MM.1S (cell line): ENCODE measurements around the gene KIDINS220.

ENCODE experiments used
- DNase-seq: peaks from one replicate; pipeline ENCODE4 v3.0.0-alpha.2; 2015
- H2AFZ ChIP-seq: fragments of 300-600 bp; sonication (generic); 2 replicates; pipeline ENCODE4 v1.6.0; 2016; ENCODE audit warnings: antibody characterized with exemption, low read length
- H3F3A ChIP-seq: fragments of 300-600 bp; sonication (generic); 2 replicates; pipeline ENCODE4 v1.6.1; 2016; ENCODE audit warnings: mild to moderate bottlenecking, antibody characterized with exemption, low read length, moderate library complexity, mixed read lengths; ENCODE audit not compliant: insufficient read depth
- H3K27ac ChIP-seq: fragments of 300-600 bp; sonication (generic); 2 replicates; pipeline ENCODE4 v1.5.1; 2016; ENCODE audit warnings: mild to moderate bottlenecking, low read length
- H3K27me3 ChIP-seq: fragments of 300-600 bp; sonication (generic); replicated peaks from 2 replicates; pipeline ENCODE4 v1.6.0; 2016; ENCODE audit warnings: low read length; ENCODE audit not compliant: insufficient read depth
- H3K36me3 ChIP-seq: fragments of 300-600 bp; sonication (generic); replicated peaks from 2 replicates; pipeline ENCODE4 v1.6.1; 2016; ENCODE audit warnings: mild to moderate bottlenecking, low read length, mixed read lengths; ENCODE audit not compliant: insufficient read depth
- H3K4me1 ChIP-seq: fragments of 300-600 bp; sonication (generic); 2 replicates; pipeline ENCODE4 v1.6.1; 2016; ENCODE audit warnings: low read length, mixed read lengths
- H3K4me2 ChIP-seq: fragments of 300-600 bp; sonication (generic); 2 replicates; pipeline ENCODE4 v1.6.0; 2016; ENCODE audit warnings: low read depth, low read length
- H3K4me3 ChIP-seq: fragments of 300-600 bp; sonication (generic); 2 replicates; pipeline ENCODE4 v1.5.1; 2016; ENCODE audit warnings: low read length, mixed read lengths
- H3K79me2 ChIP-seq: fragments of 300-600 bp; sonication (generic); 2 replicates; pipeline ENCODE4 v1.6.1; 2016; ENCODE audit warnings: mixed run types, low read length, mixed read lengths
- H3K9ac ChIP-seq: fragments of 300-600 bp; sonication (generic); 2 replicates; pipeline ENCODE4 v1.6.1; 2016; ENCODE audit warnings: low read length, mixed read lengths
- H3K9me2 ChIP-seq: fragments of 300-600 bp; sonication (generic); replicated peaks from 2 replicates; pipeline ENCODE4 v1.6.1; 2016; ENCODE audit warnings: mild to moderate bottlenecking, low read length, mixed read lengths; ENCODE audit not compliant: insufficient read depth
- H3K9me3 ChIP-seq: fragments of 300-600 bp; sonication (generic); replicated peaks from 2 replicates; pipeline ENCODE4 v1.6.1; 2016; ENCODE audit warnings: mild to moderate bottlenecking, low read length, mixed read lengths; ENCODE audit not compliant: insufficient read depth
- H4K20me1 ChIP-seq: fragments of 300-600 bp; sonication (generic); 2 replicates; pipeline ENCODE4 v1.6.1; 2016; ENCODE audit warnings: mild to moderate bottlenecking, low read length, moderate library complexity, mixed read lengths; ENCODE audit not compliant: insufficient read depth
- CTCF ChIP-seq: fragments of 300-600 bp; sonication (generic); IDR thresholded peaks from 2 replicates; pipeline ENCODE4 v1.5.1; 2016; ENCODE audit warnings: antibody characterized with exemption, low read length, mixed read lengths
- EZH2 ChIP-seq: fragments of 300-600 bp; sonication (generic); optimal IDR thresholded peaks from 2 replicates; pipeline ENCODE3; 2017; ENCODE audit warnings: low read depth, mild to moderate bottlenecking, antibody characterized with exemption, low read length, mixed read lengths
- EZH2phosphoT487 ChIP-seq: fragments of 300-600 bp; sonication (generic); IDR thresholded peaks from 2 replicates; pipeline ENCODE4 v1.6.1; 2018; ENCODE audit warnings: antibody characterized with exemption, low read length

Gene KIDINS220

GRCh38 chr2:8847400-8847799 is 10.0 kb upstream of the KIDINS220 start:
- no peak overlapping the region for H3K27ac ChIP-seq
- no peak overlapping the region for H3K4me2 ChIP-seq
- H3K27me3 ChIP-seq = no peaks in the 10 kb centered on the region
- no peaks in the 10 kb centered on the region for H3K79me2 ChIP-seq
- H3K9me3 ChIP-seq = no peaks in the 10 kb centered on the region
- H2AFZ ChIP-seq = no peak overlapping the region
- no peaks in the 10 kb centered on the region for H4K20me1 ChIP-seq
- no peak for DNase-seq
- no peaks in the 10 kb centered on the region for H3K9me2 ChIP-seq
- TF ChIP-seq EZH2phosphoT487 = no peak
- TF ChIP-seq EZH2 = no peak
- no peak for TF ChIP-seq CTCF
- H3F3A ChIP-seq = no peaks in the 10 kb centered on the region
- no peak overlapping the region for H3K9ac ChIP-seq
- no peak overlapping the region for H3K4me3 ChIP-seq
- H3K4me1 ChIP-seq = no peaks in the 10 kb centered on the region
- no peaks in the 10 kb centered on the region for H3K36me3 ChIP-seq

DNA sequence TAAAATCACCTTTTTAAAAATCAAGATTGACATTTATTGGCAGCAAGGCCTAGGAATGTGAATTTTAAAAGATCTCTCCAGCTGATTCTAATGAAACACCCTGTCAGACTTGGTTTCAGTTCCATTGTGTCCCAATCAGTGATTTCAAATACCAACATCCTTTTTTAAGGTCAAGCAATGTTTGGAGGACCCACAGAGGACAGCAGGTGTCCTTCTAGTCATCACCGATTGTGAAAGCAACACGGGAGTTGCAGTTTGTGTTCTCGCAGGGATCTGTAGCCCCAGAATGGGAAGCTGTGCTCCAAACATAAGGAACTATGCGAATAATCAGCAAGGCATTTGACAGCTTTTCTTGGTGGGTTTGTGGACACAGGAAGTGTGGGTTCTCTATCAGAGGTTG is 4.5 kb upstream of the KIDINS220 start:
- Histone ChIP-seq H4K20me1 (no peaks in the 10 kb centered on the region), H3K9ac (no peak overlapping the region)

GRCh38 chr2:8840475-8841091 is 3.2 kb upstream of the KIDINS220 start:
- no peaks in the 10 kb centered on the region for H3K36me3 ChIP-seq
- DNase-seq = no peak
- no peaks in the 10 kb centered on the region for H3K27me3 ChIP-seq
- no peak for TF ChIP-seq CTCF
- TF ChIP-seq EZH2 = no peak
- TF ChIP-seq EZH2phosphoT487 = no peak
- H2AFZ ChIP-seq = no peak overlapping the region
- H3K9me3 ChIP-seq = no peaks in the 10 kb centered on the region
- peaks cover 18% of the 10 kb centered on the region for H3K79me2 ChIP-seq
- no peak overlapping the region for H3K4me3 ChIP-seq
- H3K9ac ChIP-seq = no peak overlapping the region
- no peaks in the 10 kb centered on the region for H3K9me2 ChIP-seq
- no peaks in the 10 kb centered on the region for H4K20me1 ChIP-seq
- H3K4me1 ChIP-seq = 0 out of 2 replicates have a peak, but pooled peaks cover 3% of the 10 kb centered on the region
- H3K27ac ChIP-seq = no peak overlapping the region
- no peak overlapping the region for H3K4me2 ChIP-seq
- H3F3A ChIP-seq = no peaks in the 10 kb centered on the region

More for the DNA sequence above, 4.5 kb upstream of the KIDINS220 start:
- H3K9me3 ChIP-seq = no peaks in the 10 kb centered on the region
- H3K27ac ChIP-seq = no peak overlapping the region
- H3K79me2 ChIP-seq = peaks cover 4% of the 10 kb centered on the region
- no peak overlapping the region for H2AFZ ChIP-seq
- no peak overlapping the region for H3K4me2 ChIP-seq
- no peaks in the 10 kb centered on the region for H3K36me3 ChIP-seq
- no peaks in the 10 kb centered on the region for H3K9me2 ChIP-seq
- DNase-seq = peak; percentile 13
- H3K4me3 ChIP-seq = no peak overlapping the region
- no peaks in the 10 kb centered on the region for H3F3A ChIP-seq
- H3K27me3 ChIP-seq = no peaks in the 10 kb centered on the region
- H3K4me1 ChIP-seq = no peaks in the 10 kb centered on the region
- TF ChIP-seq EZH2phosphoT487 (no peak), EZH2 (no peak), CTCF (no peak)
